B cell (primary cell): ENCODE results near the gene RBM17. TPM values are rescaled to one million over a fixed set of nuclear protein-coding genes. Genes with fewer than 3 reads are reported as not detected.

Experiments used
- ATAC-seq: fragments of 200-7000 bp; cut with Tn5 transposase; one replicate; pipeline ENCODE4 v1.10.0; 2021; ENCODE audit warnings: low read depth, mild to moderate bottlenecking, moderate number of reproducible peaks, moderate library complexity
- CTCF ChIA-PET: fragments of 350-600 bp; sonication (Branson Sonifier 250); formaldehyde crosslinking; loops from one replicate; lab custom pipeline; 2021; ENCODE audit warnings: antibody characterized with exemption, inconsistent platforms; lab: Charles Lee
- POLR2A ChIA-PET: fragments of 350-600 bp; sonication (Branson Sonifier 250); formaldehyde crosslinking; loops from one replicate; lab custom pipeline; 2021; ENCODE audit warnings: antibody characterized with exemption; lab: Charles Lee
- DNase-seq: peaks from one replicate; pipeline ENCODE4 v3.0.0; 2013
- H2AFZ ChIP-seq: 2 replicates; pipeline ENCODE4 v1.6.1; 2012; ENCODE audit warnings: mild to moderate bottlenecking, low read depth, low read length; ENCODE audit not compliant: insufficient read depth, poor library complexity, severe bottlenecking
- H3K27ac ChIP-seq, 2 donors: 1 replicate in 1 of 2; 2 replicates in 1 of 2; pipeline ENCODE4 v1.5.1; 2012 to 2013; ENCODE audit warnings: low read length in 2 of 2, mild to moderate bottlenecking in 2 of 2, moderate library complexity in 1 of 2
- H3K27me3 ChIP-seq, 4 experiments: fragments of 200-600 bp in 1 of 4; sonication (generic) in 1 of 4; replicated peaks in 1 of 4; 1 replicate in 2 of 4; 2 replicates in 2 of 4; pipeline versions ENCODE4 v1.6.1 to v1.7.0; 2013 to 2016; ENCODE audit warnings: low read length in 3 of 4, mild to moderate bottlenecking in 2 of 4, mixed read lengths in 1 of 4, moderate library complexity in 1 of 4; ENCODE audit not compliant: insufficient read depth in 4 of 4, control insufficient read depth in 3 of 4; ENCODE audit errors: control extremely low read depth in 1 of 4
- H3K36me3 ChIP-seq, 2 experiments: replicated peaks in 1 of 2; 1 replicate in 1 of 2; 2 replicates in 1 of 2; pipeline versions ENCODE4 v1.6.1 to v1.7.1; 2013; ENCODE audit warnings: low read length in 1 of 2; ENCODE audit not compliant: insufficient read depth in 2 of 2, control insufficient read depth in 1 of 2; ENCODE audit errors: control extremely low read depth in 1 of 2, extremely low read depth in 1 of 2
- H3K4me1 ChIP-seq, 2 donors: fragments of 200-600 bp in 1 of 2; sonication (generic) in 1 of 2; 1 replicate in 1 of 2; 2 replicates in 1 of 2; pipeline versions ENCODE4 v1.5.1 to v1.6.1; 2013 to 2017; ENCODE audit warnings: low read length in 2 of 2; ENCODE audit not compliant: control insufficient read depth in 2 of 2, insufficient read depth in 2 of 2
- H3K4me2 ChIP-seq: replicated peaks from 2 replicates; pipeline ENCODE3; 2012; ENCODE audit warnings: mild to moderate bottlenecking, low read depth, low read length; ENCODE audit not compliant: poor library complexity, severe bottlenecking
- H3K4me3 ChIP-seq, 5 experiments: fragments of 200-600 bp in 1 of 5; sonication (generic) in 1 of 5; 1 replicate in 3 of 5; 2 replicates in 2 of 5; pipeline versions ENCODE4 v1.5.1 to v1.7.0; 2011 to 2016; ENCODE audit warnings: low read length in 4 of 5, mild to moderate bottlenecking in 4 of 5, low read depth in 2 of 5, control low read depth in 1 of 5, moderate library complexity in 1 of 5; ENCODE audit not compliant: insufficient read depth in 1 of 5; ENCODE audit errors: control extremely low read depth in 1 of 5, extremely low read depth in 1 of 5
- H3K79me2 ChIP-seq: fragments of 200-600 bp; sonication (generic); one replicate; pipeline ENCODE4 v1.6.0; 2016; ENCODE audit warnings: low read length; ENCODE audit not compliant: control insufficient read depth, insufficient read depth
- H3K9ac ChIP-seq: fragments of 200-600 bp; sonication (generic); 2 replicates; pipeline ENCODE4 v1.6.1; 2017; ENCODE audit warnings: mild to moderate bottlenecking, low read length, moderate library complexity
- H3K9me3 ChIP-seq, 3 donors: one replicate each; pipeline versions ENCODE4 v1.6.1 to v1.7.1; 2013; ENCODE audit warnings: low read length in 2 of 3; ENCODE audit not compliant: control insufficient read depth in 2 of 3, insufficient read depth in 1 of 3; ENCODE audit errors: control extremely low read depth in 1 of 3
- H4K20me1 ChIP-seq: 2 replicates; pipeline ENCODE4 v1.6.0; 2012; ENCODE audit warnings: mild to moderate bottlenecking, low read length; ENCODE audit not compliant: insufficient read depth, control insufficient read depth, poor library complexity, severe bottlenecking
- H3K27ac Mint-ChIP-seq: one replicate; pipeline ENCODE4 v1.8.0; 2021; ENCODE audit warnings: mixed read lengths
- H3K27me3 Mint-ChIP-seq: one replicate; pipeline ENCODE4 v1.8.0; 2021; ENCODE audit warnings: mixed read lengths
- H3K4me1 Mint-ChIP-seq: one replicate; pipeline ENCODE4 v1.8.0; 2021; ENCODE audit warnings: mixed read lengths
- H3K4me3 Mint-ChIP-seq: one replicate; pipeline ENCODE4 v1.8.0; 2021; ENCODE audit warnings: mixed read lengths
- H3K9me3 Mint-ChIP-seq: one replicate; pipeline ENCODE4 v1.8.0; 2022; ENCODE audit warnings: mixed read lengths; ENCODE audit not compliant: insufficient read depth
- EZH2 ChIP-seq: IDR thresholded peaks from 2 replicates; pipeline ENCODE4 v1.6.1; 2012; ENCODE audit warnings: borderline replicate concordance, low read depth, mild to moderate bottlenecking, moderate library complexity, low read length; ENCODE audit not compliant: insufficient read depth, poor library complexity, severe bottlenecking
- WGBS: methylation state at CpG from one replicate; pipeline ENCODE4 v1.1.5; 2013; ENCODE audit warnings: missing lambda C conversion rate; ENCODE audit not compliant: insufficient coverage; 5-methylcytosine and 5-hydroxymethylcytosine counted together
- intact Hi-C: fragments of 100-400 bp; cut with micrococcal nuclease; formaldehyde crosslinking; loops from one replicate; pipeline ENCODE4 v1.10.0; 2022
- polyA plus RNA-seq: library from polyadenylated mRNA; depleted of rRNA; stranded (reverse); fragments of >200 nt; gene quantifications from 2 replicates; pipeline ENCODE4 v1.2.3, GENCODE V29; 2012
- total RNA-seq, 2 donors: library from RNA; stranded (reverse); fragments of 120-200 nt in 1 of 2; gene quantifications; 1 replicate in 1 of 2; 2 replicates in 1 of 2; pipeline versions ENCODE4 v1.2.3 to v1.2.4, GENCODE V29; 2013 to 2022
- TF ChIP-seq, protein P1 (sequence below): fragments of 200-600 bp; IDR thresholded peaks from one replicate; pipeline ENCODE4 v1.8.0; 2022; ENCODE audit warnings: antibody characterized with exemption, mild to moderate bottlenecking

Gene RBM17
- total and polyA plus RNA-seq, 2 donors (not counting 1 experiment from before 2014, with no cell fraction given), result 34.7 to 168 TPM

DNA sequence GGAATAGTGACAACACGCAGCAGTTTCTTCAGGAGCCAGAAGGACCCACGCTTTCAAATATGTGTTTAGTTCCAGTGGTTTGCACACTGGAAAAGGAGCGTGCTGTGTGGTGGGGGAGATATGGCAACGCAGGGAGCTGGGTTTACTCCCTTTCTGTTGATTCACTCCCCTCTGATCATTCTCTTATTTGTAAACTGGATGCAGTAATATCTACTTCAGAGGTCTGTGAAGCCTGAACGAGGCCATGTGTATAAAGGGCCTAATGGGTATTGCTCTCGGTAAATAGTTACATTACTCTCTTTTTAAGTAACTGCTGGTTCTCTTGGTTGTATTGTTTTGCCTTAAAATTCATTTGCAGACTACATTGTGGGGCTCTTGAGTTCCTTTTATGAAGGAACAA lies 19.2 kb downstream of the RBM17 start:
- ChIA-PET CTCF (interaction anchor here (0.6 to 7.6 kb wide), 13 partner anchors 44 to 311 kb away, joined by 3 to 132 read pairs (median 5); partner anchors contain the start of gene PFKFB3), POLR2A (no interaction called here)
- Histone ChIP-seq H2AFZ (no peak overlapping the region), H3K4me2 (no peak overlapping the region), H3K9ac (no peak overlapping the region), H3K27me3 (no peaks in the 10 kb centered on the region), H3K9me3 (no peaks in the 10 kb centered on the region), H3K4me3 (no peak overlapping the region), H4K20me1 (peaks cover 47% of the 10 kb centered on the region), H3K79me2 (peaks cover 20% of the 10 kb centered on the region), H3K36me3 (peaks cover 2 to 85% of the 10 kb centered on the region in 2 experiments), H3K4me1 (peaks cover 7 to 9% of the 10 kb centered on the region in 2 donors), H3K27ac (no peak overlapping the region)
- Mint-ChIP-seq H3K4me1 (peaks cover 12% of the 10 kb centered on the region), H3K27me3 (no peaks in the 10 kb centered on the region), H3K4me3 (no peak overlapping the region), H3K9me3 (no peaks in the 10 kb centered on the region), H3K27ac (no peak overlapping the region)
- TF ChIP-seq, protein P1, sequence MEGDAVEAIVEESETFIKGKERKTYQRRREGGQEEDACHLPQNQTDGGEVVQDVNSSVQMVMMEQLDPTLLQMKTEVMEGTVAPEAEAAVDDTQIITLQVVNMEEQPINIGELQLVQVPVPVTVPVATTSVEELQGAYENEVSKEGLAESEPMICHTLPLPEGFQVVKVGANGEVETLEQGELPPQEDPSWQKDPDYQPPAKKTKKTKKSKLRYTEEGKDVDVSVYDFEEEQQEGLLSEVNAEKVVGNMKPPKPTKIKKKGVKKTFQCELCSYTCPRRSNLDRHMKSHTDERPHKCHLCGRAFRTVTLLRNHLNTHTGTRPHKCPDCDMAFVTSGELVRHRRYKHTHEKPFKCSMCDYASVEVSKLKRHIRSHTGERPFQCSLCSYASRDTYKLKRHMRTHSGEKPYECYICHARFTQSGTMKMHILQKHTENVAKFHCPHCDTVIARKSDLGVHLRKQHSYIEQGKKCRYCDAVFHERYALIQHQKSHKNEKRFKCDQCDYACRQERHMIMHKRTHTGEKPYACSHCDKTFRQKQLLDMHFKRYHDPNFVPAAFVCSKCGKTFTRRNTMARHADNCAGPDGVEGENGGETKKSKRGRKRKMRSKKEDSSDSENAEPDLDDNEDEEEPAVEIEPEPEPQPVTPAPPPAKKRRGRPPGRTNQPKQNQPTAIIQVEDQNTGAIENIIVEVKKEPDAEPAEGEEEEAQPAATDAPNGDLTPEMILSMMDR, result no peak
- no peak for TF ChIP-seq EZH2
- DNase-seq, result no peak
- no CpG with 5 or more reads among the region's 6 CpGs for WGBS
- no peak for ATAC-seq
- intact Hi-C loops, result loop anchor here (5.0 kb wide), 1 partner anchor 569 kb away; no protein-coding TSS in a partner anchor

- DNase-seq, result peak; percentile 72
- peak; percentile 80 for ATAC-seq
- peaks cover 7 to 9% of the 10 kb centered on the region in 2 donors for H3K4me1 ChIP-seq
- H3K9ac ChIP-seq, result no peak overlapping the region
- ChIA-PET POLR2A (no interaction called here), CTCF (interaction anchor here (0.6 to 7.6 kb wide), 15 partner anchors 36 to 310 kb away, joined by 3 to 132 read pairs (median 5); partner anchors contain the start of gene PFKFB3)
- H3K27me3 Mint-ChIP-seq, result no peaks in the 10 kb centered on the region
- intact Hi-C loops, result loop anchor here (1.0 to 5.0 kb wide), 5 partner anchors 42 to 568 kb away; partner anchors contain the start of gene PFKFB3
- no peak for TF ChIP-seq EZH2
- TF ChIP-seq, protein P1, result peak; percentile 87
- H3K9me3 ChIP-seq, result no peaks in the 10 kb centered on the region
- no peaks in the 10 kb centered on the region for H3K9me3 Mint-ChIP-seq
- peaks cover 16% of the 10 kb centered on the region for H3K79me2 ChIP-seq
- no peak overlapping the region for H3K27ac Mint-ChIP-seq
- peaks cover 2 to 85% of the 10 kb centered on the region in 2 experiments for H3K36me3 ChIP-seq
- H3K4me2 ChIP-seq, result no peak overlapping the region
- H3K4me3 Mint-ChIP-seq, result no peak overlapping the region
- H3K4me1 Mint-ChIP-seq, result peaks cover 12% of the 10 kb centered on the region
- no peak overlapping the region for H3K4me3 ChIP-seq
- H2AFZ ChIP-seq, result no peak overlapping the region
- no peak overlapping the region for H3K27ac ChIP-seq
- no peaks in the 10 kb centered on the region for H3K27me3 ChIP-seq
- WGBS, result 40% methylated on average over 5 of the region's 12 CpGs
- peaks cover 43% of the 10 kb centered on the region for H4K20me1 ChIP-seq
Measured at GRCh38 chr10:6108631-6109443, 20.0 kb downstream of the RBM17 start.
